Liver (tissue), 9 donors: ENCODE measurements around the gene MRPL49. TPM values are rescaled to one million over a fixed set of nuclear protein-coding genes. Genes with fewer than 3 reads are reported as not detected.

ENCODE experiments used
- DNase-seq: peaks from one replicate; pipeline ENCODE4 v3.0.0-alpha.2; 2017; ENCODE audit warnings: low spot score
- H3K27ac ChIP-seq, 2 donors: one replicate each; pipeline ENCODE4 v1.7.0; 2013; ENCODE audit warnings: inconsistent platforms in 2 of 2, low read length in 2 of 2, control low read depth in 1 of 2, low read depth in 1 of 2, mild to moderate bottlenecking in 1 of 2
- H3K27me3 ChIP-seq, 4 donors: one replicate each; pipeline versions ENCODE4 v1.6.1 to v1.7.0; 2013; ENCODE audit warnings: low read length in 3 of 4, inconsistent platforms in 1 of 4, mild to moderate bottlenecking in 1 of 4, moderate library complexity in 1 of 4; ENCODE audit not compliant: control insufficient read depth in 4 of 4, insufficient read depth in 4 of 4
- H3K36me3 ChIP-seq, 4 donors: one replicate each; pipeline versions ENCODE4 v1.6.1 to v1.7.0; 2013; ENCODE audit warnings: low read length in 3 of 4, mild to moderate bottlenecking in 3 of 4, low read depth in 1 of 4, moderate library complexity in 1 of 4; ENCODE audit not compliant: control insufficient read depth in 4 of 4, insufficient read depth in 3 of 4
- H3K4me1 ChIP-seq, 4 donors: one replicate each; pipeline versions ENCODE4 v1.6.1 to v1.7.0; 2013; ENCODE audit warnings: low read length in 3 of 4, mild to moderate bottlenecking in 3 of 4, moderate library complexity in 1 of 4; ENCODE audit not compliant: control insufficient read depth in 4 of 4, insufficient read depth in 4 of 4
- H3K4me3 ChIP-seq, 3 donors: one replicate each; pipeline versions ENCODE4 v1.6.1 to v1.7.0; 2013; ENCODE audit warnings: low read length in 3 of 3, control low read depth in 1 of 3, low read depth in 1 of 3, mild to moderate bottlenecking in 1 of 3
- H3K9ac ChIP-seq, 2 donors: one replicate each; pipeline ENCODE4 v1.7.0; 2013; ENCODE audit warnings: low read length in 2 of 2, mild to moderate bottlenecking in 2 of 2, moderate library complexity in 2 of 2, control low read depth in 1 of 2, low read depth in 1 of 2
- H3K9me3 ChIP-seq, 4 donors: one replicate each; pipeline versions ENCODE4 v1.6.1 to v1.7.0; 2013; ENCODE audit warnings: low read length in 3 of 4; ENCODE audit not compliant: control insufficient read depth in 4 of 4
- ATF3 ChIP-seq: IDR thresholded peaks from 2 replicates; pipeline ENCODE4 v1.6.1; 2016; ENCODE audit warnings: antibody characterized with exemption
- CTCF ChIP-seq: fragments of 150-350 bp; IDR thresholded peaks from 2 replicates; pipeline ENCODE4 v1.5.1; 2017; ENCODE audit warnings: improper control_type of control experiment, low read depth, low read length; ENCODE audit not compliant: missing input control
- EGR1 ChIP-seq, 2 donors: IDR thresholded peaks; 2 replicates each; pipeline ENCODE4 v1.6.1; 2016 to 2018; ENCODE audit warnings: antibody characterized with exemption in 2 of 2, low read depth in 2 of 2
- FOXA1 ChIP-seq: IDR thresholded peaks from 2 replicates; pipeline ENCODE4 v1.6.1; 2016; ENCODE audit warnings: antibody characterized with exemption
- FOXA2 ChIP-seq: IDR thresholded peaks from 2 replicates; pipeline ENCODE4 v1.6.1; 2016; ENCODE audit warnings: antibody characterized with exemption
- GABPA ChIP-seq, 2 donors: IDR thresholded peaks in 1 of 2; conservative IDR thresholded peaks in 1 of 2; 2 replicates each; pipeline ENCODE4 v1.6.1; 2016; ENCODE audit warnings: antibody characterized with exemption in 2 of 2, mild to moderate bottlenecking in 1 of 2, moderate library complexity in 1 of 2
- HNF4A ChIP-seq, 2 donors: conservative IDR thresholded peaks; 2 replicates each; pipeline ENCODE4 v1.6.1; 2016; ENCODE audit warnings: antibody characterized with exemption in 2 of 2, mild to moderate bottlenecking in 2 of 2
- HNF4G ChIP-seq: IDR thresholded peaks from 2 replicates; pipeline ENCODE4 v1.6.1; 2016; ENCODE audit warnings: antibody characterized with exemption
- JUND ChIP-seq, 2 donors: IDR thresholded peaks; 2 replicates each; pipeline ENCODE4 v1.6.1; 2016; ENCODE audit warnings: antibody characterized with exemption in 2 of 2
- MAX ChIP-seq: IDR thresholded peaks from 2 replicates; pipeline ENCODE4 v1.6.1; 2016; ENCODE audit warnings: antibody characterized with exemption
- NR2F2 ChIP-seq: IDR thresholded peaks from 2 replicates; pipeline ENCODE4 v1.6.1; 2016; ENCODE audit warnings: antibody characterized with exemption
- RAD21 ChIP-seq, 2 donors: IDR thresholded peaks; 2 replicates each; pipeline ENCODE4 v1.6.1; 2016; ENCODE audit warnings: antibody characterized with exemption in 2 of 2, mild to moderate bottlenecking in 2 of 2
- REST ChIP-seq: IDR thresholded peaks from 2 replicates; pipeline ENCODE4 v1.6.1; 2016; ENCODE audit warnings: antibody characterized with exemption, mild to moderate bottlenecking
- RXRA ChIP-seq, 2 donors: IDR thresholded peaks; 2 replicates each; pipeline ENCODE4 v1.6.1; 2017 to 2018; ENCODE audit warnings: antibody characterized with exemption in 2 of 2, mild to moderate bottlenecking in 1 of 2
- SP1 ChIP-seq: IDR thresholded peaks from 2 replicates; pipeline ENCODE4 v1.6.1; 2018; ENCODE audit warnings: antibody characterized with exemption, mild to moderate bottlenecking
- TAF1 ChIP-seq: conservative IDR thresholded peaks from 2 replicates; pipeline ENCODE4 v1.6.1; 2016; ENCODE audit warnings: antibody characterized with exemption, mild to moderate bottlenecking
- YY1 ChIP-seq: IDR thresholded peaks from 2 replicates; pipeline ENCODE4 v1.6.1; 2016; ENCODE audit warnings: antibody characterized with exemption, mild to moderate bottlenecking
- ZBTB33 ChIP-seq: IDR thresholded peaks from 2 replicates; pipeline ENCODE4 v1.6.1; 2016; ENCODE audit warnings: antibody characterized with exemption
- WGBS: extraction: QIAGEN DNeasy Blood & Tissue Kit; methylation state at CpG from one replicate; pipeline ENCODE4 v1.1.7; 2013; 5-methylcytosine and 5-hydroxymethylcytosine counted together
- polyA plus RNA-seq, 2 donors: library from polyadenylated mRNA; stranded (reverse) in 1 of 2; unstranded in 1 of 2; fragments of 200-250 nt in 1 of 2; fragments of >200 nt in 1 of 2; fragmentation: Nextera tagmentation in 1 of 2; extraction: Ambion mirVana in 1 of 2; gene quantifications; one replicate each; pipeline versions ENCODE4 v1.2.1 to v1.2.3, GENCODE V29; 2013 to 2015
- total RNA-seq, 2 donors: library from RNA; depleted of rRNA; stranded (reverse); fragments of >200 nt; gene quantifications; one replicate each; pipeline ENCODE4 v1.2.3, GENCODE V29; 2014
- donor health status: healthy.
- donor health status: healthy.
- donor health status: healthy.
- donor health status: healthy.
- donor health status: healthy.

The MRPL49 gene
- total and polyA plus RNA-seq, 4 donors = 31.1 to 47.2 (median 35.4) TPM

GRCh38 chr11:65134240-65134951 is 12.3 kb downstream of the MRPL49 start, which contains the start of gene SYVN1:
Gene SYVN1, minus strand, starts transcription at chr11:65134519. Its CDS starts 918 bp downstream, at chr11:65133601.
- H3K27me3 ChIP-seq = no peaks in the 10 kb centered on the region
- H3K27ac ChIP-seq = peak within 1 kb of the TSS; percentile 99 to 100
- H3K36me3 ChIP-seq = peaks cover 26 to 36% (median 29%) of the 10 kb centered on the region in 4 donors
- TF ChIP-seq GABPA (IDR thresholded peaks at IDR 0.05 in 1 of 2, conservative IDR thresholded peaks at IDR 0.05 in 1 of 2) (peak; percentile 90 to 97), RXRA (IDR thresholded peaks at IDR 0.05) (peak; percentile 39 to 75), HNF4G (no peak), ATF3 (no peak), ZBTB33 (no peak), CTCF (no peak), FOXA1 (no peak), JUND (IDR thresholded peaks at IDR 0.05) (peak in 1 of 2 donors; percentile 38), NR2F2 (peak; percentile 90), EGR1 (IDR thresholded peaks at IDR 0.05; ENCODE audit: low read depth in 2 of 2) (peak in 1 of 2 donors; percentile 48), RAD21 (IDR thresholded peaks at IDR 0.05) (no peak), MAX (no peak), FOXA2 (no peak), REST (peak; percentile 85), YY1 (peak; percentile 64), SP1 (no peak), HNF4A (conservative IDR thresholded peaks at IDR 0.05) (no peak), TAF1 (no peak)
- WGBS = under 1% methylated on average over 60 of the region's 60 CpGs
- H3K4me3 ChIP-seq = peak within 1 kb of the TSS; percentile 80 to 95 (median 90)
- H3K4me1 ChIP-seq = peaks cover 0 to 46% (median 30%) of the 10 kb centered on the region in 4 donors
- H3K9me3 ChIP-seq = no peaks in the 10 kb centered on the region
- peak within 1 kb of the TSS; percentile 96 to 100 for H3K9ac ChIP-seq
- peak; percentile 93 for DNase-seq
